ENCODE measurements around the gene PDK2.

DNA sequence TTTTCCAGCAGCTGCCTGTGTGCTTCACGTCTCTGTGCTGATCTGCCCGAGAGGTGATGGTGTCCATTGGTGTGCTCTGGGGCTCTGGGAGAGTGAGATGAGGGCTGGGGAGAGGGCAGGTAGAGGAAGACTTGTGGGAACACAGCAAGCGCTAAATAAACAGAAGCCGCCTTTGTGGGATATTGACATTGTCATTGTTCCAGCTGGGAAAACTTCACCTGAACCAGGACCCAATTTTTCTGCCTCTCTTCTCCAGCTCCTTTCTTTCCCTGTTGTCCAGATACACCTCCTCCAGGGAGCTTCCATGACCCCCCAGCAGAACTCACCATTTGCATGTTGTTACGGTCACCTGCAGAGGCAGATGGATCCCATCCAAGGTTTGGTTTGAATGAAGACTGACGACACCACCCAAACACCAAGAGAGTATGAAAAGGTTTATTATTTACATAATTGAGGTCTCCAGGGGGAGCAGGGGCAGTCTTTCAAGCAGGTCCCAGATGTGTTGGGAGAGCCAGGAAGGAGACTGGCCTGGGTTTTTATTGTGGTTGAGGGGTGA lies 42.8 kb upstream of the PDK2 start:
- TF ChIP-seq, protein P1, sequence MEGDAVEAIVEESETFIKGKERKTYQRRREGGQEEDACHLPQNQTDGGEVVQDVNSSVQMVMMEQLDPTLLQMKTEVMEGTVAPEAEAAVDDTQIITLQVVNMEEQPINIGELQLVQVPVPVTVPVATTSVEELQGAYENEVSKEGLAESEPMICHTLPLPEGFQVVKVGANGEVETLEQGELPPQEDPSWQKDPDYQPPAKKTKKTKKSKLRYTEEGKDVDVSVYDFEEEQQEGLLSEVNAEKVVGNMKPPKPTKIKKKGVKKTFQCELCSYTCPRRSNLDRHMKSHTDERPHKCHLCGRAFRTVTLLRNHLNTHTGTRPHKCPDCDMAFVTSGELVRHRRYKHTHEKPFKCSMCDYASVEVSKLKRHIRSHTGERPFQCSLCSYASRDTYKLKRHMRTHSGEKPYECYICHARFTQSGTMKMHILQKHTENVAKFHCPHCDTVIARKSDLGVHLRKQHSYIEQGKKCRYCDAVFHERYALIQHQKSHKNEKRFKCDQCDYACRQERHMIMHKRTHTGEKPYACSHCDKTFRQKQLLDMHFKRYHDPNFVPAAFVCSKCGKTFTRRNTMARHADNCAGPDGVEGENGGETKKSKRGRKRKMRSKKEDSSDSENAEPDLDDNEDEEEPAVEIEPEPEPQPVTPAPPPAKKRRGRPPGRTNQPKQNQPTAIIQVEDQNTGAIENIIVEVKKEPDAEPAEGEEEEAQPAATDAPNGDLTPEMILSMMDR (IDR thresholded peaks at IDR 0.05 in 4 of 5, conservative IDR thresholded peaks at IDR 0.05 in 1 of 5) = no peak
- no peak for TF ChIP-seq POLR2A (IDR thresholded peaks at IDR 0.05)
